Breast epithelium (tissue), 4 donors: Measurements from ENCODE around the gene CLC. TPM values are rescaled to one million over a fixed set of nuclear protein-coding genes. Genes with fewer than 3 reads are reported as not detected.
"Not testable (repeated sequence)": the region's sequence is repeated elsewhere in the genome, so short reads cannot be mapped to it uniquely, and the experiment has no call there.

Experiments used
- DNase-seq, 2 donors: peaks; one replicate each; pipeline ENCODE4 v3.0.0-alpha.2; 2019; ENCODE audit warnings: low spot score in 2 of 2
- H3K27ac ChIP-seq, 2 donors: fragments of 200-600 bp; sonication (generic) in 1 of 2; one replicate each; pipeline ENCODE4 v1.5.1; 2016 to 2019; ENCODE audit warnings: mild to moderate bottlenecking in 1 of 2
- H3K27me3 ChIP-seq, 2 donors: fragments of 200-600 bp; sonication (generic) in 1 of 2; one replicate each; pipeline versions ENCODE4 v1.5.1 to v1.6.0; 2017 to 2019; ENCODE audit warnings: control low read depth in 1 of 2, mild to moderate bottlenecking in 1 of 2
- H3K36me3 ChIP-seq: fragments of 200-600 bp; one replicate; pipeline ENCODE4 v1.5.1; 2019
- H3K4me1 ChIP-seq, 2 donors: fragments of 200-600 bp; sonication (generic); one replicate each; pipeline ENCODE4 v1.5.1; 2016 to 2019; ENCODE audit warnings: control low read depth in 1 of 2
- H3K4me3 ChIP-seq, 3 donors: fragments of 200-600 bp; sonication (generic); 1 replicate in 2 of 3; 2 replicates in 1 of 3; pipeline ENCODE4 v1.5.1; 2016 to 2019; ENCODE audit warnings: mild to moderate bottlenecking in 3 of 3, moderate library complexity in 2 of 3
- H3K9me3 ChIP-seq, 2 donors: fragments of 200-600 bp; sonication (generic) in 1 of 2; one replicate each; pipeline ENCODE4 v1.5.1; 2016 to 2019; ENCODE audit warnings: control low read depth in 1 of 2
- CTCF ChIP-seq, 3 donors: fragments of 450-650 bp; IDR thresholded peaks; one replicate each; pipeline ENCODE4 v1.5.1; 2016 to 2017; ENCODE audit warnings: antibody characterized with exemption in 3 of 3, mild to moderate bottlenecking in 3 of 3, moderate library complexity in 3 of 3
- POLR2A ChIP-seq: fragments of 450-650 bp; IDR thresholded peaks from one replicate; pipeline ENCODE4 v1.6.1; 2016; ENCODE audit warnings: antibody characterized with exemption, mild to moderate bottlenecking, moderate library complexity
- POLR2AphosphoS5 ChIP-seq, 3 donors: sonication (generic); formaldehyde crosslinking; IDR thresholded peaks; one replicate each; pipeline ENCODE4 v1.6.1; 2017; ENCODE audit warnings: antibody characterized with exemption in 3 of 3
- intact Hi-C: fragments of 100-400 bp; cut with DNase I; formaldehyde crosslinking; loops from one replicate; pipeline ENCODE4 v1.15.1; 2023; ENCODE audit warnings: low total_unique reads
- total RNA-seq, 3 donors: library from RNA; depleted of rRNA; stranded (reverse); fragments of >200 nt; gene quantifications; one replicate each; pipeline ENCODE4 v1.1.0, GENCODE V29; 2016

The CLC gene
- total RNA-seq, 3 donors from 2014 or later: not detected

DNA sequence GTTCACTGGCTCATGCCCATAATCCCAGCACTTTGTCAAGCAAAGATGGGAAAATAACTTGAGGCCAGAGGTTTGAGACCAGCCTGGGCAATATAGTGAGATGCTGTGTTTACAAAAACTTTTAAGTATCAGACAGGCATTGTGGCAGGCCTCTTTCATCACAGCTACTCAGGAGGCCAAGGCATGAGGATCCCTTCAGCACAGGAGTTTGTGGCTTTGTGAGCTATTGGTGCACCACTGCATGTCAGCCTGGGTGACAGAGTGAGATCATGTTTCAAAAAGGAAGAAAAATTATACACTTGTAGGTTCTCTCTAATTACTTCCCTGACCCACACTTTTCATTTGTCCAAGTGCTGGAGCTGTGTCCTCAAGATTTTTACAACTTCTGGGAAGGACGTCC, 45.0 kb downstream of the CLC start:
- peaks cover 0 to 18% of the 10 kb centered on the region in 2 donors for H3K9me3 ChIP-seq

GRCh38 chr19:39692166-39692565, 45.7 kb downstream of the CLC start:
- H3K9me3 ChIP-seq: peaks cover 0 to 18% of the 10 kb centered on the region in 2 donors
- TF ChIP-seq POLR2A: no peak
- TF ChIP-seq CTCF (IDR thresholded peaks at IDR 0.05): no peak
- TF ChIP-seq POLR2AphosphoS5 (IDR thresholded peaks at IDR 0.05): no peak
- intact Hi-C loops: loop anchor here (5.0 kb wide), 1 partner anchor 505 kb away; no protein-coding TSS in a partner anchor

More for the DNA sequence above, 45.0 kb downstream of the CLC start:
- Histone ChIP-seq H3K27me3 (peaks cover 0 to 4% of the 10 kb centered on the region in 2 donors), H3K4me3 (no peak overlapping the region), H3K36me3 (no peaks in the 10 kb centered on the region), H3K27ac (no peak overlapping the region), H3K4me1 (no peaks in the 10 kb centered on the region)
- intact Hi-C loops: loop anchor here (5.0 kb wide), 1 partner anchor 506 kb away; no protein-coding TSS in a partner anchor
- no peak for TF ChIP-seq POLR2AphosphoS5 (IDR thresholded peaks at IDR 0.05)
- no peak for TF ChIP-seq POLR2A
- no peak for TF ChIP-seq CTCF (IDR thresholded peaks at IDR 0.05)
- no peak for DNase-seq

GRCh38 chr19:39688637-39689036, 49.2 kb downstream of the CLC start:
- H3K27me3 ChIP-seq, H3K4me1 ChIP-seq, H3K36me3 ChIP-seq, H3K27ac ChIP-seq, DNase-seq, intact Hi-C loops, H3K4me3 ChIP-seq: not testable (repeated sequence)
- peaks cover 0 to 18% of the 10 kb centered on the region in 2 donors for H3K9me3 ChIP-seq

More at GRCh38 chr19:39692166-39692565, 45.7 kb downstream of the CLC start:
- Histone ChIP-seq H3K4me1 (no peaks in the 10 kb centered on the region), H3K27me3 (peaks cover 0 to 4% of the 10 kb centered on the region in 2 donors), H3K27ac (no peak overlapping the region), H3K36me3 (no peaks in the 10 kb centered on the region), H3K4me3 (no peak overlapping the region)
- no peak for DNase-seq

GRCh38 chr19:39686739-39687138, 51.1 kb downstream of the CLC start:
- DNase-seq: no peak
- intact Hi-C loops: no loop called here
- Histone ChIP-seq H3K9me3 (peaks cover 0 to 18% of the 10 kb centered on the region in 2 donors), H3K27ac (no peak overlapping the region), H3K27me3 (no peaks in the 10 kb centered on the region), H3K4me1 (no peaks in the 10 kb centered on the region), H3K36me3 (no peaks in the 10 kb centered on the region), H3K4me3 (no peak overlapping the region)
- TF ChIP-seq POLR2AphosphoS5 (IDR thresholded peaks at IDR 0.05): no peak
- no peak for TF ChIP-seq CTCF (IDR thresholded peaks at IDR 0.05)
- no peak for TF ChIP-seq POLR2A

DNA sequence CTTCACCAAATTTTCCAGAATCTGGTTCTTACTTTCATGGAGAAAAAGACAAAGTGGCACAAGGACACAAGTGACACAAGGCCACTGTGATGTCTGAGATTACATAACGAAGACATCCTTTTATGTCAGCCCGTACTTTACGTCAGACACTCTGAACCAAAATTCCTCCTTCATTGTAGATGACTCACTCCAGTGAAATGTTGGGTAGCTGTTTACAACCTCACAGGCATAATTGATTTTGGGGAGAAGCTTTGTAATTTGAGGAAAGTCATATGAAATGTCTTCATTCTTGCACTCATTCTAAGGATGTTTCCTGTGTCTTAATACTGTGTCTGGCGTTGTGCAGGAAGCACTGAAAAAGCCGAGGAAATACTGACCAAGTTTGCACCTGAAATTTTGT, 53.6 kb downstream of the CLC start:
- TF ChIP-seq POLR2AphosphoS5 (IDR thresholded peaks at IDR 0.05): no peak
- no peak for TF ChIP-seq CTCF (IDR thresholded peaks at IDR 0.05)
- no peak for TF ChIP-seq POLR2A
- DNase-seq: no peak
- Histone ChIP-seq H3K4me1 (no peaks in the 10 kb centered on the region), H3K27ac (no peak overlapping the region), H3K9me3 (peaks cover 0 to 12% of the 10 kb centered on the region in 2 donors), H3K27me3 (no peaks in the 10 kb centered on the region), H3K36me3 (no peaks in the 10 kb centered on the region), H3K4me3 (no peak overlapping the region)
- intact Hi-C loops: loop anchor here (2.0 kb wide), 1 partner anchor 77 kb away; no protein-coding TSS in a partner anchor

- intact Hi-C loops: no loop called here
- no peaks in the 10 kb centered on the region for H3K9me3 ChIP-seq
Observed at GRCh38 chr19:39681416-39681815, 56.4 kb downstream of the CLC start.

More at GRCh38 chr19:39681416-39681815, 56.4 kb downstream of the CLC start:
- H3K36me3 ChIP-seq: no peaks in the 10 kb centered on the region
- no peak for DNase-seq
- no peaks in the 10 kb centered on the region for H3K4me1 ChIP-seq
- TF ChIP-seq POLR2A (no peak), POLR2AphosphoS5 (IDR thresholded peaks at IDR 0.05) (no peak), CTCF (IDR thresholded peaks at IDR 0.05) (no peak)
- H3K27me3 ChIP-seq: no peaks in the 10 kb centered on the region
- no peak overlapping the region for H3K4me3 ChIP-seq
- H3K27ac ChIP-seq: no peak overlapping the region
